ENCODE measurements around the gene NRF1.
A peak's percentile ranks its signal among the peaks of the same experiment; 100 is the strongest.

NRF1 gene

DNA sequence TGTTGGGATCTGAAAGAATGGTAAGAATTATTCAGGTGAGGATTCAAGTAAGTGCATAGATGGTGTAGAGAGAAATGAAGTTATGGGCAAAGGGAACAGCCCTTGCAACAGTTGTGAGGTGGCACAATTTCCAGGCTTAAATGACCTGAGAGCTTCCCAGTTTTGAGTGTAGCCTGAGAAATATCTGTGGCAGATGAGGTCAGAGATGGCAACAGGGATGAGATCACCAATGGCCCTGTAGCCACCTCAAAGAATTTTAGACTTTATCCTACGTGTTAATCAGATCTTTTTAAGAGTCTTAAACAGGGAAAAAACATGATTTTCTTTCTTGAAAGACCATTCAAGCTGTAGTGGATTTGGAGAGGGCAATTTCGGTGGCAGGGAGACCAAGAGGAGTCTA, 1.9 kb upstream of the NRF1 start:
- no peak overlapping the region for H3K4me3 ChIP-seq (ENCODE audit: low read depth, low read length)
- TF ChIP-seq, protein P1, sequence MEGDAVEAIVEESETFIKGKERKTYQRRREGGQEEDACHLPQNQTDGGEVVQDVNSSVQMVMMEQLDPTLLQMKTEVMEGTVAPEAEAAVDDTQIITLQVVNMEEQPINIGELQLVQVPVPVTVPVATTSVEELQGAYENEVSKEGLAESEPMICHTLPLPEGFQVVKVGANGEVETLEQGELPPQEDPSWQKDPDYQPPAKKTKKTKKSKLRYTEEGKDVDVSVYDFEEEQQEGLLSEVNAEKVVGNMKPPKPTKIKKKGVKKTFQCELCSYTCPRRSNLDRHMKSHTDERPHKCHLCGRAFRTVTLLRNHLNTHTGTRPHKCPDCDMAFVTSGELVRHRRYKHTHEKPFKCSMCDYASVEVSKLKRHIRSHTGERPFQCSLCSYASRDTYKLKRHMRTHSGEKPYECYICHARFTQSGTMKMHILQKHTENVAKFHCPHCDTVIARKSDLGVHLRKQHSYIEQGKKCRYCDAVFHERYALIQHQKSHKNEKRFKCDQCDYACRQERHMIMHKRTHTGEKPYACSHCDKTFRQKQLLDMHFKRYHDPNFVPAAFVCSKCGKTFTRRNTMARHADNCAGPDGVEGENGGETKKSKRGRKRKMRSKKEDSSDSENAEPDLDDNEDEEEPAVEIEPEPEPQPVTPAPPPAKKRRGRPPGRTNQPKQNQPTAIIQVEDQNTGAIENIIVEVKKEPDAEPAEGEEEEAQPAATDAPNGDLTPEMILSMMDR (IDR thresholded peaks at IDR 0.05; ENCODE audit: low read depth, low read length) = no peak

DNA sequence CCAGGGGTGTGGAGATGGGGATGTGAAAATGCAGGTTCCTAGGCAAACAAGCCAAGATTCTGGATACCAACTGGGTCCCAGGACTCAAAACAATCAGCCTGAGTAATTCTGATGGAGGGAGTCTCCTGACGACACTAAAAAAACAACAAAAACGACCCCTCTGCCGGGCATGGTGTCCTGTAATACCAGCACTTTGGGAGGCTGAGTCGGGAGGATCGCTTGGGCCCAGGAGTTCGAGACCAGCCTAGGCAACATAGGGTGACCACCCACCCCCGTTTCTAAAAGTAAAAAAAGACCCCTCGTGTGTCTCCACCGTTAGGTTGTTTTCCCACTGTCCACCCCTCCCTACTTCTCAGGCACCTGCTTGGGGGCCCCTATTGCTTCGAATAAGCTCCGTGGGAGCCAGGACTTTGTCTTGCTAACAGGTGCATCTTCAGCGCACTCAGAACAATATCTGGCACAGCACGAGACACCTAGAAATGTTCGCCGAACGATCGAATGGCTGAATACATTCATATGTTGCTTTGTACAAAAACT, 743 bp upstream of the NRF1 start:
- TF ChIP-seq, protein P1 (IDR thresholded peaks at IDR 0.05; ENCODE audit: low read depth, low read length) = no peak
- H3K4me3 ChIP-seq (ENCODE audit: low read depth, low read length) = peak overlapping the region; percentile 76

DNA sequence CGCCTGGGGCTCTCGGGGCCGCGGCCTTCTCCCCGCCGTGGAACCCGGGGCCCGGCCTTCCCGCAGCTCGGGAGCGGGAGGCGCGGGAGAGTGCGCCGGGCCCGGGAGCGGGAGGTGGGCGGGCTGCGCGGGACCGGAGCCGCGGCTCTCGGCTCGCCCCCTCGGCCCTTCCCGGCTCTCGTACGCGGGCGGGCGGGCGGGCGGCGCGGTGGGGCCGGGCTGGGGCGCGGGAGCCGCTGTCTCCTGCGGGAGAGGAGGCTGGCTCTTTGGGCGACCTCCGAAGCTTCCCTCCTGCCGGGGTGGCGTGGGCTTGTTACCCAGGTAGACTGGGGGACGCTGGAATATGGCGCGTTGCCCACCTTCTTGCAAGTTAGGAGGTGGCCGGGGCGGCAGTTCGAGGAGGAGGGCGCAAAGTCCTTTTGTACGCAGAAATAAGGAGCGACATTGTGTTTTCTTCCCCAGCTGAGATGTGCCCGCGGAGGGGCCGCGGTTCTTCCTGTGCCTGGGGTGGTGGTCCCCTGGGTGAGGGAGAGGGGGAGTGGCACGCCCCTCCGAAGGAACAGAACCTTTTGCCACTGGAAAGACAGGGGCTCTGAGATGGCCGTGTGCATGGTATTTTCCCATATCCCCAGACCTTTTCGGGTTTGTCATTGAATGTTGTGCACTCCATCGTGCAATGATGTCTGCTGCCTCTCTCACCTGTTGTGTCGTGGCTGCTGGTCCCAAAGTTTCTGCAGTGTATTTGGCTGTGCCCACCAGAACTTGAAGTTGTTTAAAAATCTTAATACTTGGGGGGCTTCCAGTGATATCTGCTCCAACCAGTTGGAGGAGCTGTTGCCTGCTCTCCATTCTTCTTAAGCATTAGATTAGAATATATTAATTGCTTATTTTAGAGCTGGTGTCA, 844 bp downstream of the NRF1 start:
- H3K4me3 ChIP-seq (ENCODE audit: low read depth, low read length) = peak overlapping the region; percentile 76
- TF ChIP-seq, protein P1 (IDR thresholded peaks at IDR 0.05; ENCODE audit: low read depth, low read length) = peak; percentile 68

DNA sequence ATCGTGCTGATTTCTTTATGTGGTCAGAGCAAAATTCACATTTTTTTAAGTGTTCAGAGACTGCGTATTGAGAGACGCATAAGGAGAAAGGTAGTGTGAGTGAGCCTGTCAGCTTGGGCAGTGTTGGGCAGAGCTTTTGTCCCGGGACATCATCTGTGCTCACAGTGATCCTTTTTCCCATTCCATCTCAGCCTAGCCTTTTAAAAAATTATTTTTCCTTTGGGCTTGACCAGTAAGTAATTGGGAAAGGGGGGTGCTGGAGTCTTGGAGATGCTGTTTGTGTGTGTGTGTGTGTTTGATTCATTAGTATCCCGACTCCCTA, 1.5 kb downstream of the NRF1 start:
- H3K4me3 ChIP-seq (ENCODE audit: low read depth, low read length) = peak overlapping the region; percentile 76
- TF ChIP-seq, protein P1 (IDR thresholded peaks at IDR 0.05; ENCODE audit: low read depth, low read length) = no peak

DNA sequence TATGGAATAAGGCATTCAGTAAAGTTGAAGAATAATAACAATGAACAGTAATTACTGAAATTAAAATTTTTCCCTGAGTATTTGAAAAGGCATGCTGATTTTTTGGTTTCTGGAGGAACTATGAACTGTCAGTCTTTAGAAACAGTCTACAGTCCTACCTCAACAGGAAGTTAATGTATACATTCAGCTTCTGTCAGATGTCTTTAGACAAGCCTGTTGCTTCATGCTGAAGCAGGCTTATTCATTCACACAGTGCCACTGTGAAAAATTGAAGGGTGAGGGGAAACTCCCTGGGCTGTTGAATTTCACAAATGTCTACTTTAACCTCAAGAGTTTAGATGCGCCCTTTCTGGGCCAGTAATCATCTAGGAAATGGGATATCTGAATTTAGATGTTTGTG, 3.5 kb downstream of the NRF1 start:
- TF ChIP-seq, protein P1 (IDR thresholded peaks at IDR 0.05; ENCODE audit: low read depth, low read length) = no peak
- H3K4me3 ChIP-seq (ENCODE audit: low read depth, low read length) = no peak overlapping the region

DNA sequence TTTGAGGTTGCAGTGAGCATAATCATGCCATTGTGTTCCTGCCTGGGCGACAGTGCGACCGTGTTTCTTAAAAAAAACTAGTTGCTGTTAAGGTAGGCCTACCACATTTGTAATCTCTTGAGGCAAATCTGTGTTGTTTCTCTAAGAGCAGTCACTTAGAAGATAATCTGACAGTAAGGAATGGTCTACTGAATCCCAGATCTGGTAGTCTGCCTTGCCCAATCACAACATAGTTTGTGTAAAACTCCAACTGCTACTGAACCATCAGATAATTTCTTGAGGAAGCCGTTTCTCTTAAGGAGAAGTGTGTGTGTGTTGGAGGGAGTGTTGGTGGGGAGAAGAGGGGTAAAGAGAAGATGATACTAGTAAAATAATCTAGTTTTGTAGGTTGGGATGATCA, 5.0 kb downstream of the NRF1 start:
- TF ChIP-seq, protein P1 (IDR thresholded peaks at IDR 0.05; ENCODE audit: low read depth, low read length) = no peak
- H3K4me3 ChIP-seq (ENCODE audit: low read depth, low read length) = no peak overlapping the region

DNA sequence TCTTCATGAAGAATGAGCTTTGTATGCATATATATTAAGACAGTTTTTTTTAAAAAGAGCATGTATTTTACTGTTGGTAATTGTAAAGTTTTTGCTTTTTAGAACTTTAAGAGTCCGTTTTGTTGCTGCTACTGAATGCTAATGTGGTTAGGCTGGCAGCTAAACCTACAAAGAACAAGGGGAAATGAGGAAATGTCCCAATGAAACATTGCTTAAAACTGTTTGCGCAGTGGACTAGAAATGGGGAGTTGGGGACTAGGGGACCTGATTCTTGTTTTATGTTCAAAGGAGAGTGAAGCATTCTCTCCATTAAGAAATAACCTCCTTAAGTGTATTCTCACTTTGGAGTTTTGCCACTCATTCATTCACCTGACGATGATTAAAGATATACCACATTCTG, 5.7 kb downstream of the NRF1 start:
- no peak overlapping the region for H3K4me3 ChIP-seq (ENCODE audit: low read depth, low read length)
- TF ChIP-seq, protein P1 (IDR thresholded peaks at IDR 0.05; ENCODE audit: low read depth, low read length) = no peak

Measured in WI38 (cell line).